Activated CD8-positive, alpha-beta T cell treated with anti-CD3 and anti-CD28 coated beads for 36 hours (primary cell): Measurements from ENCODE around the gene ECI1. TPM values are rescaled to one million over a fixed set of nuclear protein-coding genes. Genes with fewer than 3 reads are reported as not detected.

Experiments used
- ATAC-seq: fragments of 200-7000 bp; cut with Tn5 transposase; one replicate; pipeline ENCODE4 v1.10.0; 2021; ENCODE audit warnings: mild to moderate bottlenecking, moderate library complexity
- CTCF ChIA-PET: fragments of 350-600 bp; sonication (Branson Sonifier 250); formaldehyde crosslinking; loops from one replicate; lab custom pipeline; 2021; ENCODE audit warnings: antibody characterized with exemption; lab: Charles Lee
- POLR2A ChIA-PET: fragments of 350-600 bp; sonication (Branson Sonifier 250); formaldehyde crosslinking; loops from one replicate; lab custom pipeline; 2021; ENCODE audit warnings: antibody characterized with exemption; lab: Charles Lee
- DNase-seq: peaks from one replicate; pipeline ENCODE4 v3.0.0-alpha.2; 2020
- H3K27ac Mint-ChIP-seq: one replicate; pipeline ENCODE4 v1.8.0; 2021; ENCODE audit warnings: mild to moderate bottlenecking, mixed read lengths
- H3K27me3 Mint-ChIP-seq: one replicate; pipeline ENCODE4 v1.8.0; 2021; ENCODE audit warnings: mixed read lengths
- H3K36me3 Mint-ChIP-seq: one replicate; pipeline ENCODE4 v1.8.0; 2021; ENCODE audit warnings: low read depth, mixed read lengths
- H3K4me1 Mint-ChIP-seq: one replicate; pipeline ENCODE4 v1.8.0; 2021; ENCODE audit warnings: low read depth, mixed read lengths
- H3K4me3 Mint-ChIP-seq: one replicate; pipeline ENCODE4 v1.8.0; 2021; ENCODE audit warnings: mild to moderate bottlenecking, moderate library complexity, mixed read lengths
- H3K9me3 Mint-ChIP-seq: one replicate; pipeline ENCODE4 v1.8.0; 2021; ENCODE audit warnings: mixed read lengths
- intact Hi-C: fragments of 100-400 bp; cut with micrococcal nuclease; formaldehyde crosslinking; loops from one replicate; pipeline ENCODE4 v1.10.0; 2022
- total RNA-seq, 2 experiments: library from RNA; stranded (reverse); gene quantifications; one replicate each; pipeline ENCODE4 v1.2.3, GENCODE V29; 2021
- TF ChIP-seq, protein P1 (sequence below): fragments of 200-600 bp; IDR thresholded peaks from one replicate; pipeline ENCODE4 v1.8.0; 2022; ENCODE audit warnings: antibody characterized with exemption, mild to moderate bottlenecking

Gene ECI1
- total RNA-seq, 2 experiments from 2014 or later, result 37.4 to 40.5 TPM

DNA sequence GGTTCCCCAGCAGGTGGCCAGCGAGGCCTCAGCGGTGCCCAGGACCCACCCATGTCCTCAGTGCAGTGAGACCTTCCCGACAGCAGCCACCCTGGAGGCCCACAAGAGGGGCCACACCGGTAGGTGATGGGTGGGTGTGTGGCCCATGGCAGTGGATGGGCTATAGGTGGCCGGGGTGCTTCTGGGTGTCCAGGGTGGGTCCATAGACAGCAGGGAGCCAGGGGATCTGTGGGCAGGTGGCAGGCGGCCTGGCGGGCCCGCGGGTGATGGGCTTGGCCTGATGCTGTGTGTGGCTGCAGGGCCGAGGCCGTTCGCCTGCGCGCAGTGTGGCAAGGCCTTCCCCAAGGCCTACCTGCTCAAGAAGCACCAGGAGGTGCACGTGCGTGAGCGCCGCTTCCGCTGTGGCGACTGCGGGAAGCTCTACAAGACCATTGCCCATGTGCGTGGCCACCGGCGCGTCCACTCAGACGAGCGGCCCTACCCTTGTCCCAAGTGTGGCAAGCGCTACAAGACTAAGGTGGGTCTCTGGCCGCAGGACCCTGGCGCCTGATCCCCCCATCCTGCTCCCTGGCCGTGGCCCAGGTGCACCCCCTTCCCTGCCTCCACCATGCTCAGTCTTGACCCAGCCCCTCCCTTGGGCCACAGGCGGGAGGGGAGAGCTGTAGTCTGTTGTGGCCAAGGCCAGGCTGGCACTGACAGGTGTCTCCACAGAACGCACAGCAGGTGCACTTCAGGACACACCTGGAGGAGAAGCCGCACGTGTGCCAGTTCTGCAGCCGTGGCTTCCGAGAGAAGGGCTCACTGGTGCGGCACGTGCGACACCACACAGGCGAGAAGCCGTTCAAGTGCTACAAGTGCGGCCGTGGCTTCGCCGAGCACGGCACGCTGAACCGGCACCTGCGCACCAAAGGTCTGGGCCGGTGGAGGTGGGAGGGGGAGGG, 17.2 kb downstream of the ECI1 start:
- Mint-ChIP-seq H3K4me1 (peaks cover 2% of the 10 kb centered on the region), H3K4me3 (no peak overlapping the region), H3K27ac (no peak overlapping the region), H3K36me3 (peaks cover 30% of the 10 kb centered on the region), H3K9me3 (no peaks in the 10 kb centered on the region), H3K27me3 (no peaks in the 10 kb centered on the region)
- ChIA-PET POLR2A (interaction anchor here (1.3 to 2.7 kb wide), 2 partner anchors 8 to 10 kb away, joined by 4 to 9 read pairs; no protein-coding TSS in a partner anchor), CTCF (no interaction called here)
- intact Hi-C loops, result no loop called here
- TF ChIP-seq, protein P1, sequence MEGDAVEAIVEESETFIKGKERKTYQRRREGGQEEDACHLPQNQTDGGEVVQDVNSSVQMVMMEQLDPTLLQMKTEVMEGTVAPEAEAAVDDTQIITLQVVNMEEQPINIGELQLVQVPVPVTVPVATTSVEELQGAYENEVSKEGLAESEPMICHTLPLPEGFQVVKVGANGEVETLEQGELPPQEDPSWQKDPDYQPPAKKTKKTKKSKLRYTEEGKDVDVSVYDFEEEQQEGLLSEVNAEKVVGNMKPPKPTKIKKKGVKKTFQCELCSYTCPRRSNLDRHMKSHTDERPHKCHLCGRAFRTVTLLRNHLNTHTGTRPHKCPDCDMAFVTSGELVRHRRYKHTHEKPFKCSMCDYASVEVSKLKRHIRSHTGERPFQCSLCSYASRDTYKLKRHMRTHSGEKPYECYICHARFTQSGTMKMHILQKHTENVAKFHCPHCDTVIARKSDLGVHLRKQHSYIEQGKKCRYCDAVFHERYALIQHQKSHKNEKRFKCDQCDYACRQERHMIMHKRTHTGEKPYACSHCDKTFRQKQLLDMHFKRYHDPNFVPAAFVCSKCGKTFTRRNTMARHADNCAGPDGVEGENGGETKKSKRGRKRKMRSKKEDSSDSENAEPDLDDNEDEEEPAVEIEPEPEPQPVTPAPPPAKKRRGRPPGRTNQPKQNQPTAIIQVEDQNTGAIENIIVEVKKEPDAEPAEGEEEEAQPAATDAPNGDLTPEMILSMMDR, result no peak
- ATAC-seq, result no peak
- DNase-seq, result no peak

DNA sequence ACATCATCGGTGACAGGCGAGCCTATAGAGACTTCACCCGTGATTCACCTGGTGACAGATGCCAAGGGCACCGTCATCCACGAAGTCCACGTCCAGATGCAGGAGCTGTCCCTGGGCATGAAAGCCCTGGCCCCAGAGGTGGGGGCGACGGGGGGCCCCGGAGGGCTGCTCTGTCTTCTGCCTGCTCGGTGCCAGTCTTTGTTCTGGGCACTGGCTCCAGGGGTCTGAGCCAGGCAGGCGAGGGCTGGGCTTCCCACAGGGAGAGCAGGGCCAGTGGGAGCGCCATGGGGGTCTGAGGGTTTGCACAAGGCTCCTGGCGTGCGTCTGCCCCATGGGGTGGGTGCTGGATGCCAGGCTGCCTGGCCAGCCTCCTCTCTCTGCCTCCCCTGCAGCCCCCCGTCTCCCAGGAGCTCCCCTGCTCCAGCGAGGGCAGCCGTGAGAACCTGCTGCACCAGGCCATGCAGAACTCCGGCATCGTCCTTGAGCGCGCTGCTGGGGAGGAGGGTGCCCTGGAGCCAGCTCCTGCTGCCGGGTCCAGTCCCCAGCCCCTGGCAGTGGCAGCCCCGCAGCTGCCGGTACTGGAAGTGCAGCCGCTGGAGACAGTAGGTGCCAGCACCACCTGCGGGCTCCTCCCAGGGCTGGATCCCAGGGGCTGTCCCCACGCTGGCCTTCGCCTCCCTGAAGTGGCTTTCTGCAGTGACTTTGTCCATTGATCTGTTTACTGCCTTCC, 18.2 kb downstream of the ECI1 start:
- DNase-seq (no peak), ATAC-seq (no peak)
- Mint-ChIP-seq H3K36me3 (peaks cover 30% of the 10 kb centered on the region), H3K27ac (no peak overlapping the region), H3K4me3 (no peak overlapping the region), H3K9me3 (no peaks in the 10 kb centered on the region), H3K27me3 (no peaks in the 10 kb centered on the region), H3K4me1 (peaks cover 2% of the 10 kb centered on the region)
- intact Hi-C loops, result no loop called here
- ChIA-PET POLR2A (interaction anchor here (0.8 to 3.4 kb wide), 4 partner anchors 9 to 21 kb away, joined by 3 to 19 read pairs (median 4); partner anchors contain the start of gene ECI1), CTCF (no interaction called here)
- TF ChIP-seq, protein P1, result no peak

DNA sequence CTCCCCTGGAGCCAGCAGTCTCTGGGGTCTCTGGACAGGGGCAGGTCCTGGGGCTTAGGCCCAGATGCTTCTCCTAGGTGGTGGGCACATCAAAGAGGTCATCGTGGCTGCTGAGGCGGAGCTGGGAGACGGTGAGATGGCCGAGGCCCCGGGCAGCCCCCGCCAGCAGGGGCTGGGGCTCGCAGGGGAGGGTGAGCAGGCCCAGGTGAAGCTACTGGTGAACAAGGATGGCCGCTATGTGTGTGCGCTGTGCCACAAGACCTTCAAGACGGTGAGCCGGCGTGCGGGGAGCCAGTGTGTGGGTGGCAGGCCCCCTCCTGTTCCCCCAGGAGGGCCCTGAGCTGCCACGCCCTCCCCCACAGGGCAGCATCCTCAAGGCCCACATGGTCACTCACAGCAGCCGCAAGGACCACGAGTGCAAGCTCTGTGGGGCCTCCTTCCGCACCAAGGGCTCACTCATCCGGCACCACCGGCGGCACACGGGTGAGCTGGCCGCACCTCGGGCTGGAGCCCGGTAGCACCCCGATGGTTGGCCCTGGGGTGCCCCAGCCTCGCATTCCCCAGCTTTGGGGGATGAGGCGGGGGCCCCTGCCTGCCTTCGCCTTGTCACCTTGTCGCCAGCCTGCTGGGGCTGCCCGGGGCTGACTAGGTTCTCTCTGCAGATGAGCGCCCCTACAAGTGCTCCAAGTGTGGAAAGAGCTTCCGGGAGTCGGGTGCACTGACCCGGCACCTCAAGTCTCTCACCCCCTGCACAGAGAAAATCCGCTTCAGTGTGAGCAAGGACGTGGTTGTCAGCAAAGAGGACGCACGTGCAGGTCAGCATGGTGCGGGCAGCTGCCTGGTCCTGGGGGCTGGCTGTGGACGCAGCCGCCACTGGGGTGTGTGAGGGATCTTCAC, 19.0 kb downstream of the ECI1 start:
- H3K4me1 Mint-ChIP-seq, result peaks cover 2% of the 10 kb centered on the region
- ChIA-PET CTCF (no interaction called here), POLR2A (interaction anchor here (0.8 to 3.4 kb wide), 3 partner anchors 17 to 21 kb away, joined by 3 to 19 read pairs (median 5); partner anchors contain the start of gene ECI1)
- H3K27me3 Mint-ChIP-seq, result no peaks in the 10 kb centered on the region
- H3K9me3 Mint-ChIP-seq, result no peaks in the 10 kb centered on the region
- no peak overlapping the region for H3K4me3 Mint-ChIP-seq
- TF ChIP-seq, protein P1, result no peak
- H3K36me3 Mint-ChIP-seq, result peaks cover 30% of the 10 kb centered on the region
- intact Hi-C loops, result no loop called here
- DNase-seq (no peak), ATAC-seq (no peak)
- no peak overlapping the region for H3K27ac Mint-ChIP-seq

DNA sequence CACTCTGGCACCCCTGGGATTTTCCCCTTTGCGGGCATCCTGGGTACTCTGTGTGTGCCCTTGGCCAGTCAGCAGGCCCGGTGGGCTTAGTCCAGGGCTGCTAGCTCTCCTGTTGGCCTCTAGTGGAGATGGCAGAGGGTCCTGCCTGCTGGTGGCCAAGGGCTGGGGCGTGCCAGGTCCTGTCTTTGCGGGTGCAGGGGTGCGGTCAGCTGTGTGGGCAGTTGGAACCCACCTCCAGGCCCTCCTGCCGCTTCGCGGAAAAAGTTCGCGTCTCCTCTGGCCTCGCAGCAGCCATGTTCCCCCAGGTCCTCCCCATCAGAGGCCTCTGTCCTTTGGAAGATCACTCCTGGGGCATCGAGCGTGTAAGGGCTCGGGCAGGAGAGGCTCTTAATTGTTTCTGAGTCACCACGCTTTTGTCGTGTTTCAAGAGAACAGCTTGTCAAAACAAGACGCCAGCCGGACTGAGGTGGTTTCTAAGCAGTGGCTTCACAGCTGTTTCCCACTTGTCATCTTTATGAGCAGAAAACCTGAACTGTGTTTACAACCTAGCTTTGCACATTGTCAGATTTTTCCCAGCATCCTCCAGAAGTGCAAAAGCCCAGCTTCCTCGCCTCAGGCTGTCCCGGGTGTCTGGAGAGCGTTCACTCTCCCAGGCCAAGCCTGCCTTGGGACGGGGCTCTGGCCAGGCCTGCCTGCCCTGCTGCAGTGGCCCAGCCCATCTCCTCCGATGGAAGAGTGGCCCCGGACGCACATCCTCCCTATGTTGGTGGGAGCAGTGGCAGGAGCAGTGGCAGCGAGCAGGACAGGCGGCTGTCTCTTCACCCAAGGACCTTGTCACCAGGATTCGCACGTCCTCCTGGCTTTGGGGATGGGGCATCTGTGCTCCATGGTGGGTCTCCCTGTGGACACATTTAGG, 20.1 kb downstream of the ECI1 start:
- DNase-seq (no peak), ATAC-seq (no peak)
- Mint-ChIP-seq H3K27ac (no peak overlapping the region), H3K4me3 (no peak overlapping the region), H3K9me3 (no peaks in the 10 kb centered on the region), H3K27me3 (no peaks in the 10 kb centered on the region), H3K4me1 (peaks cover 2% of the 10 kb centered on the region), H3K36me3 (peaks cover 30% of the 10 kb centered on the region)
- intact Hi-C loops, result no loop called here
- POLR2A ChIA-PET, result interaction anchor here (1.2 to 3.4 kb wide), 3 partner anchors 20 to 76 kb away, joined by 4 to 19 read pairs (median 4); partner anchors contain the start of genes BRICD5, ECI1 and TRAF7
- CTCF ChIA-PET, result no interaction called here
- TF ChIP-seq, protein P1, result no peak
